Activated CD4-positive, alpha-beta T cell treated with anti-CD3 and anti-CD28 coated beads, Interleukin-2, Interleukin-6, amounts not matched to agents 100 ng/mL and 50 ng/mL, durations not matched to agents 16 hours and 8 hours (primary cell): ENCODE data around the gene MGAT4D.
"Not testable (repeated sequence)": the region's sequence is repeated elsewhere in the genome, so short reads cannot be mapped to it uniquely, and the experiment has no call there.

Source experiments
- DNase-seq: peaks from one replicate; pipeline ENCODE4 v3.0.0-alpha.2; 2020

The MGAT4D gene

GRCh38 chr4:140427919-140428471, 70.1 kb downstream of the MGAT4D start:
- no peak for DNase-seq

DNA sequence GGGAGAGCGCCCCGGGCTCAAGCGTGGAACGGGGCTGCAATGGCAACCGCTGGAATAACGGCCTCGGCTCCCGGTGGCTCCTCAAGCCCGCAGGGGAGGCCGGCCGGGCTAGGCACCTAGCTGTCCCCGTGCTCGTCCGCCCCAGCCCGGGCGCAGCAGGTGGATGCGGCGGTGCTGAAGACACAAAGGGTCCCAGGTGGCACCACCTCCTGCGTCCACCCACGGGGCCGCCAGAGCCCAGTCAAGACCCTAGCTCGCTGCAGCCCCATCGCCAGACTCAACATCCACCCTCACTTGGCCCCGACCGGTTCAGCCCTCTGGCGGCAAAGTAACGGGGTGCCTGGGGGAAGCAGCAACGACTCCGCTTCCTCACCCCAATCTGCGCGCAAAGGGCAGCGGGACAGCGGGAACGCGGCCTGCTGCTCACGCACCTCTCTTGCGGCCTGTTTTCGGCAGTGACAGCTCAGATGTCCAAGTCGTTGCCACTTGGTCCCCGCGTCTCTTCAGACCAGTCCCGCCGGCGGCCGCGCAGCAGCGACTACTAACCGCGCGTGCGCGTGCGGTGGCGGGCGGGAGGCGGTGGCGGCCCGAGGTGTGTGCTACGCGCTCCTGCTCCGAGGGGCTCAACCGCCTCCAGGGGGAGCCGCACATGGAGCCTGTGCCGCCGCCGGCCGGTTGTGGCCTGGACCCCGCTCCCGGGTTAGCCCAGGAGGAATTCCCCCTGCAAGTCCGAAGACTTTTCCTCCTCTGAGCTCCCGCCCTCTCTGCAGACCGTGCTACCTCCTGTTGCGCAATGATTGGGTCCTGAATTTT, 70.8 kb downstream of the MGAT4D start, which contains the start of gene CLGN:
TSS of gene CLGN (minus strand) at position 543 of the 813 bp plus-strand sequence. CDS start 14,570 bp downstream, outside the sequence.
- peak; percentile 63 for DNase-seq

GRCh38 chr4:140426610-140427105, 71.4 kb downstream of the MGAT4D start:
- DNase-seq = peak; percentile 7

GRCh38 chr4:140423106-140423505, 75.0 kb downstream of the MGAT4D start:
- no peak for DNase-seq

- not testable (repeated sequence) for DNase-seq
Measured at GRCh38 chr4:140413130-140413969, 84.7 kb downstream of the MGAT4D start.

DNA sequence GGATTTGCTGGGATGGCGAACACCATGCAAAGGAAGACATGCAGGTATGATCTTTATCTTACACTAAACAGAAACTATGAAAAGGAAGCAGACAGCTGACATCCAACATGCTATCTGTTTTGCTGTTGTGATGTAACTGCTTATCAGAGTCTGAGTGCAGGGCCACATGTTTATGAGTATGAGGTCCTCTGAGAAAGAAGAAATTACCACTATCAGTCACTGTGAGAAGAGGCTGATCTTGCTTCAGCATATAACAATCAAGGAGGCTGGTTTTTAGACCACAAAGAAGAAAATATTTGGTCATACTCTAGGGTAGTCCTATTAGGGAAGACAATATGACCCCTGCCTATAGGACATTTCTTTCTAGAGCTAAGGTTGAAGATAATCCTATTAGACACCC, 89.1 kb downstream of the MGAT4D start:
- DNase-seq = peak; percentile 0

GRCh38 chr4:140406292-140406691, 91.8 kb downstream of the MGAT4D start:
- peak; percentile 22 for DNase-seq

GRCh38 chr4:140400111-140400510, 98.0 kb downstream of the MGAT4D start:
- no peak for DNase-seq

DNA sequence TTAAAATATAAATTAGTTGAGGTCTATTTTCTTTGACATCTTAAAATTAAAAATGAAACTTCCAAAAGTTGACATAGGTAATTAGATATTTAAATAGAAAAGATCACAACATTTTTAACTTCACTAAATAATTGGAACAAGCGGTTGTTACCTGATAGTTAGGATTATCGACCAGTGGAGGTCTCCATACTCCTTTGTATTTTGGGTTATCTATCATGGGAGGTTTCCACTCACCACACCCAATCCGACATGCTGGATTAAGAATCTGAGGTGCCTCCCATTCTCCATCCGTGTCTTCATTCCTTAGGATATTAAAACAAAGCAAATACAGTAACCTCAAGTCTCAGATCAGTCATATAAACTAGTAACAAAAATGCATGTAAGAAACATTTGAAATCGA, 102.4 kb downstream of the MGAT4D start:
- DNase-seq = no peak
